GM18870 (cell line): Measurements from ENCODE around the gene HOXA3.

Experiments
- ATAC-seq: cut with Tn5 transposase; IDR thresholded peaks from one replicate; pipeline ENCODE4 v1.9.1; 2021; ENCODE audit warnings: moderate library complexity; ENCODE audit not compliant: unreplicated experiment

The HOXA3 gene

GRCh38 chr7:27095050-27095896 is 57.1 kb downstream of the HOXA3 start:
- ATAC-seq = no peak

GRCh38 chr7:27094304-27095049 is 57.9 kb downstream of the HOXA3 start:
- no peak for ATAC-seq

- ATAC-seq = no peak
These were observed 59.0 kb downstream of the HOXA3 start for GRCh38 chr7:27093184-27093895.

GRCh38 chr7:27092819-27093110 is 59.6 kb downstream of the HOXA3 start:
- no peak for ATAC-seq

GRCh38 chr7:27091941-27092818 is 60.2 kb downstream of the HOXA3 start:
- no peak for ATAC-seq

- no peak for ATAC-seq
These were observed 61.3 kb downstream of the HOXA3 start for GRCh38 chr7:27091105-27091504.

GRCh38 chr7:27088002-27088922 is 64.1 kb downstream of the HOXA3 start:
- no peak for ATAC-seq

GRCh38 chr7:27083646-27084045 is 68.7 kb downstream of the HOXA3 start:
- ATAC-seq = peak; percentile 37

GRCh38 chr7:27082171-27082570 is 70.2 kb downstream of the HOXA3 start:
- ATAC-seq = no peak

- ATAC-seq = no peak
These were observed 71.4 kb downstream of the HOXA3 start for GRCh38 chr7:27080844-27081436.

- no peak for ATAC-seq
These were observed 73.0 kb downstream of the HOXA3 start for GRCh38 chr7:27079234-27079975.

GRCh38 chr7:27078616-27079233 is 73.7 kb downstream of the HOXA3 start:
- ATAC-seq = no peak

- ATAC-seq = no peak
These were observed 79.3 kb downstream of the HOXA3 start for GRCh38 chr7:27073076-27073475.

- ATAC-seq = no peak
These were observed 80.6 kb downstream of the HOXA3 start for GRCh38 chr7:27071622-27072390.

GRCh38 chr7:27068259-27068658 is 84.1 kb downstream of the HOXA3 start:
- ATAC-seq = no peak

GRCh38 chr7:27066148-27066547 is 86.2 kb downstream of the HOXA3 start:
- ATAC-seq = no peak

- ATAC-seq = no peak
These were observed 86.7 kb downstream of the HOXA3 start for GRCh38 chr7:27065709-27066108.
